8988T (cell line): ENCODE results near the gene NUPR1.
"Not testable (repeated sequence)": the region's sequence is repeated elsewhere in the genome, so short reads cannot be mapped to it uniquely, and the experiment has no call there.

Experiments
- DNase-seq: peaks from one replicate; pipeline ENCODE4 v3.0.0; 2011

Gene NUPR1

GRCh38 chr16:28554634-28555423 is 16.1 kb upstream of the NUPR1 start:
- DNase-seq = no peak

- peak; percentile 58 for DNase-seq
Measured at GRCh38 chr16:28553776-28554633, 15.2 kb upstream of the NUPR1 start, which contains the start of gene SGF29. Gene SGF29, plus strand, starts transcription at chr16:28553920. Its CDS starts 27,150 bp downstream, at chr16:28581070.

GRCh38 chr16:28549301-28549899 is 10.6 kb upstream of the NUPR1 start:
- no peak for DNase-seq

GRCh38 chr16:28548306-28548802 is 9.6 kb upstream of the NUPR1 start:
- DNase-seq = no peak

- no peak for DNase-seq
Measured at GRCh38 chr16:28546626-28547025, 7.9 kb upstream of the NUPR1 start.

GRCh38 chr16:28545964-28546363 is 7.2 kb upstream of the NUPR1 start:
- not testable (repeated sequence) for DNase-seq

GRCh38 chr16:28544998-28545397 is 6.2 kb upstream of the NUPR1 start:
- DNase-seq = no peak

- no peak for DNase-seq
Measured at GRCh38 chr16:28543072-28543471, 4.3 kb upstream of the NUPR1 start.

- no peak for DNase-seq
Measured at GRCh38 chr16:28542646-28543045, 3.9 kb upstream of the NUPR1 start.

GRCh38 chr16:28540346-28540745 is 1.6 kb upstream of the NUPR1 start:
- no peak for DNase-seq

- DNase-seq = no peak
Measured at GRCh38 chr16:28537964-28538732, 626 bp downstream of the NUPR1 start.

GRCh38 chr16:28537076-28537475 is 1.7 kb downstream of the NUPR1 start:
- no peak for DNase-seq

GRCh38 chr16:28534542-28535373 is 4.0 kb downstream of the NUPR1 start:
- no peak for DNase-seq

- no peak for DNase-seq
Measured at GRCh38 chr16:28532940-28533647, 5.7 kb downstream of the NUPR1 start.

GRCh38 chr16:28531777-28532744 is 6.7 kb downstream of the NUPR1 start:
- no peak for DNase-seq

GRCh38 chr16:28529124-28529523 is 9.7 kb downstream of the NUPR1 start:
- DNase-seq = no peak

GRCh38 chr16:28528463-28528867 is 10.3 kb downstream of the NUPR1 start:
- no peak for DNase-seq

- DNase-seq = no peak
Measured at GRCh38 chr16:28527985-28528384, 10.8 kb downstream of the NUPR1 start.

GRCh38 chr16:28527100-28527785 is 11.5 kb downstream of the NUPR1 start:
- DNase-seq = not testable (repeated sequence)
